GM12864 (cell line): ENCODE data around the gene ASCL1.

ENCODE experiments used
- DNase-seq: peaks from one replicate; pipeline ENCODE4 v3.0.0-alpha.2; 2011; ENCODE audit warnings: low read depth
- H3K4me3 ChIP-seq: 2 replicates; pipeline ENCODE4 v1.5.1; 2011; ENCODE audit warnings: mild to moderate bottlenecking, low read depth, low read length, control low read depth
- CTCF ChIP-seq: IDR thresholded peaks from 2 replicates; pipeline ENCODE4 v1.5.1; 2011; ENCODE audit warnings: low read depth, mild to moderate bottlenecking, moderate library complexity, low read length, control low read depth, inconsistent platforms; ENCODE audit errors: missing control alignments

The ASCL1 gene

GRCh38 chr12:102990419-102990818 lies 32.9 kb downstream of the ASCL1 start:
- H3K4me3 ChIP-seq: no peak overlapping the region
- no peak for DNase-seq
- TF ChIP-seq CTCF: peak; percentile 4

DNA sequence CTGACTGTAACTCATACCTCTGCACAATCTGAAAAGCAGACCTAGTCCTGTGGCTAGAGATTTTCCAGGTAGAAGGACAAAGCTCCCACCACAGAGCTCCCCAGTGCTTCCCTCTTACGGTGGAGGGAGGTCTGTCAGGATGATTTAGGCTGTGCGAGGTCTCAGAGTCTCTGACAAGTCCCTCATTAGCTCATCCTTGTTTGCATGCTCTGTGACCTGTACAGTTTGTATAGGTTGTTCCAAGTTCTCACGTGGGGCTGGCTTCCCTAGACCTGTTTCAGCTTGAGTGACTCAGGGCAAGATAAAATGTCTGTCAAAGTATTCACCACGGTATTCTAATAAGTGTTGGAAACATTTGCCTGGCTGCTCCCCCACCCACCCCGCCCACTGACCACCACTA lies 34.8 kb downstream of the ASCL1 start:
- no peak for DNase-seq
- no peak overlapping the region for H3K4me3 ChIP-seq
- no peak for TF ChIP-seq CTCF

GRCh38 chr12:102992720-102993119 lies 35.2 kb downstream of the ASCL1 start:
- no peak for DNase-seq
- TF ChIP-seq CTCF: no peak
- no peak overlapping the region for H3K4me3 ChIP-seq

DNA sequence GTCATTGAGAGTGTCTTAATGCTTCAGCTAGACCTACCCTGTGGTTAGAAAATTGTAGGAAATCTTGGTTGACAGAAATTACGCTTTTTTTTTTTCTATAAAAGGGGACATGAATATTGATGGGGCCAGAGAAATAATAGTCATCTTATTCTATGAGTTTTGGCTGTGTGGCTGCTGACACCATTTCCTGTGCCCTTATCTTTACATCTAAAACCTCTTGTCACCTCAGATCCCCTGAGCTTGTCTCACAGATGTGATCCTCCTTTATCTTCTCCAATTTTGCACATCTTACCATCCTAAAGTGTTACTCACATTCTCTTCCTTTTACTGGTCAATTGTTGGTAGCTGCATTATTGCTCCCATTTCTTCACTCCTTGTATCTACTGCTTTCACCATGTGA lies 36.1 kb downstream of the ASCL1 start:
- no peak for DNase-seq
- TF ChIP-seq CTCF: no peak
- no peak overlapping the region for H3K4me3 ChIP-seq

DNA sequence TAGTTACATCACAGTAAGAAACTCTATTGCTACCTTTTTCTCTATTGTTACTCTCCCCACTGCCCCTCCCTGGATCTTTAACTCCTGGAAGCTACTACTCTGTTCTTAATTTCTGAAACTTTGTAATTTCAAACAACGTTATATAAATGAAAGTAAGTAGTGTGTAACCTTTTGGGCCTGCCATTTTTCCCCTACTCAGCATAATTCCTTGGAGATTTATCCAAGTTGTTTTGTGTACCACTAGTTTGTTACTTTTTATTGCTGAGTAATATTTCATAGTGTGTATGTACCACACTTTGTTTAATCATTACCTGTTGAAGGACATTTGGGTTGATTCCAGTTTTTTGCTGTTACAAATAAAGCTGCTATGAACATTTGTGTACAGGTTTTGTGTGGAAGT lies 37.9 kb downstream of the ASCL1 start:
- TF ChIP-seq CTCF: no peak
- no peak overlapping the region for H3K4me3 ChIP-seq
- no peak for DNase-seq
